ENCODE measurements around the gene CCDC122. TPM values are rescaled to one million over a fixed set of nuclear protein-coding genes. Genes with fewer than 3 reads are reported as not detected.

CCDC122 gene
- total RNA-seq, 4 donors from 2014 or later, result 2.0 to 6.0 (median 3.6) TPM

- Histone ChIP-seq H3K4me1 (no peaks in the 10 kb centered on the region), H3K4me3 (no peak overlapping the region), H3K9me3 (no peaks in the 10 kb centered on the region), H3K27me3 (no peaks in the 10 kb centered on the region), H3K27ac (no peak overlapping the region), H3K36me3 (no peaks in the 10 kb centered on the region)
- DNase-seq (ENCODE audit: low spot score in 2 of 2), result no peak
- TF ChIP-seq POLR2A (IDR thresholded peaks at IDR 0.05) (no peak), EP300 (IDR thresholded peaks at IDR 0.05) (no peak), POLR2AphosphoS5 (IDR thresholded peaks at IDR 0.05) (no peak)
- TF ChIP-seq, protein P1, sequence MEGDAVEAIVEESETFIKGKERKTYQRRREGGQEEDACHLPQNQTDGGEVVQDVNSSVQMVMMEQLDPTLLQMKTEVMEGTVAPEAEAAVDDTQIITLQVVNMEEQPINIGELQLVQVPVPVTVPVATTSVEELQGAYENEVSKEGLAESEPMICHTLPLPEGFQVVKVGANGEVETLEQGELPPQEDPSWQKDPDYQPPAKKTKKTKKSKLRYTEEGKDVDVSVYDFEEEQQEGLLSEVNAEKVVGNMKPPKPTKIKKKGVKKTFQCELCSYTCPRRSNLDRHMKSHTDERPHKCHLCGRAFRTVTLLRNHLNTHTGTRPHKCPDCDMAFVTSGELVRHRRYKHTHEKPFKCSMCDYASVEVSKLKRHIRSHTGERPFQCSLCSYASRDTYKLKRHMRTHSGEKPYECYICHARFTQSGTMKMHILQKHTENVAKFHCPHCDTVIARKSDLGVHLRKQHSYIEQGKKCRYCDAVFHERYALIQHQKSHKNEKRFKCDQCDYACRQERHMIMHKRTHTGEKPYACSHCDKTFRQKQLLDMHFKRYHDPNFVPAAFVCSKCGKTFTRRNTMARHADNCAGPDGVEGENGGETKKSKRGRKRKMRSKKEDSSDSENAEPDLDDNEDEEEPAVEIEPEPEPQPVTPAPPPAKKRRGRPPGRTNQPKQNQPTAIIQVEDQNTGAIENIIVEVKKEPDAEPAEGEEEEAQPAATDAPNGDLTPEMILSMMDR (IDR thresholded peaks at IDR 0.05), result no peak
- WGBS, result 21% methylated on average over 2 of the region's 2 CpGs
Measured at GRCh38 chr13:43916828-43917227, 37.3 kb upstream of the CCDC122 start.

GRCh38 chr13:43915451-43915850, 35.9 kb upstream of the CCDC122 start:
- H3K27ac ChIP-seq, result no peak overlapping the region
- no peaks in the 10 kb centered on the region for H3K27me3 ChIP-seq
- H3K4me3 ChIP-seq, result no peak overlapping the region
- no peaks in the 10 kb centered on the region for H3K36me3 ChIP-seq
- 81% methylated on average over 6 of the region's 6 CpGs for WGBS
- no peaks in the 10 kb centered on the region for H3K4me1 ChIP-seq
- TF ChIP-seq POLR2AphosphoS5 (IDR thresholded peaks at IDR 0.05) (no peak), POLR2A (IDR thresholded peaks at IDR 0.05) (no peak), EP300 (IDR thresholded peaks at IDR 0.05) (no peak)
- TF ChIP-seq, protein P1 (IDR thresholded peaks at IDR 0.05), result no peak
- no peaks in the 10 kb centered on the region for H3K9me3 ChIP-seq
- no peak for DNase-seq (ENCODE audit: low spot score in 2 of 2)

- Histone ChIP-seq H3K4me3 (no peak overlapping the region), H3K27me3 (no peaks in the 10 kb centered on the region), H3K36me3 (no peaks in the 10 kb centered on the region), H3K4me1 (peaks cover 4% of the 10 kb centered on the region), H3K9me3 (no peaks in the 10 kb centered on the region), H3K27ac (no peak overlapping the region)
- TF ChIP-seq POLR2A (IDR thresholded peaks at IDR 0.05) (no peak), EP300 (IDR thresholded peaks at IDR 0.05) (no peak), POLR2AphosphoS5 (IDR thresholded peaks at IDR 0.05) (no peak)
- TF ChIP-seq, protein P1 (IDR thresholded peaks at IDR 0.05), result no peak
- no peak for DNase-seq (ENCODE audit: low spot score in 2 of 2)
- WGBS, result 89% methylated on average over 3 of the region's 3 CpGs
Measured at GRCh38 chr13:43911871-43912270, 32.3 kb upstream of the CCDC122 start.

DNA sequence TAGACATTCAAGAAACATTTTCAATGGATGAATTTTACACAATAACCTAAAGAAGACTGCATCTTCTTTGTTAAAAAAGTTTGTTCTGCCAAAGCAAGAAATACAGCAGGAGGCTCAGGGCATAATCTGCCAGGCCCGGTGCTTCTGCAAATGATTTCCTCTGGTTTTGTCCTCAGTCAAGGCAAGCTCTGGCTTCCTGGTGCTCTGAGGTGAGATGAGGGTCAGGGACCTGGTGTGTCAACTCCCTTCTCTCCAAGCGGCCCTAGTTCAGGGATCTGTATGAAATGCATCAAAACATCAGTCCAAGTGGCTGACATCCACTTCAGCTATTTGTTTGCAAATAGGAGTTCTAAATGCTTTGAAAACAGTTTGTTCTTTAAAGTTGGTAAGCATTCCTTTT, 31.7 kb upstream of the CCDC122 start:
- Histone ChIP-seq H3K4me1 (peaks cover 4% of the 10 kb centered on the region), H3K27ac (no peak overlapping the region), H3K36me3 (no peaks in the 10 kb centered on the region), H3K27me3 (no peaks in the 10 kb centered on the region), H3K4me3 (no peak overlapping the region), H3K9me3 (no peaks in the 10 kb centered on the region)
- WGBS, result 74% methylated on average over 2 of the region's 2 CpGs
- TF ChIP-seq, protein P1 (IDR thresholded peaks at IDR 0.05), result no peak
- TF ChIP-seq POLR2AphosphoS5 (IDR thresholded peaks at IDR 0.05), result no peak
- no peak for TF ChIP-seq POLR2A (IDR thresholded peaks at IDR 0.05)
- TF ChIP-seq EP300 (IDR thresholded peaks at IDR 0.05), result no peak
- DNase-seq (ENCODE audit: low spot score in 2 of 2), result no peak

- no peaks in the 10 kb centered on the region for H3K9me3 ChIP-seq
- no peaks in the 10 kb centered on the region for H3K36me3 ChIP-seq
- H3K4me3 ChIP-seq, result no peak overlapping the region
- TF ChIP-seq EP300 (IDR thresholded peaks at IDR 0.05) (no peak), POLR2AphosphoS5 (IDR thresholded peaks at IDR 0.05) (no peak), POLR2A (IDR thresholded peaks at IDR 0.05) (no peak)
- TF ChIP-seq, protein P1 (IDR thresholded peaks at IDR 0.05), result no peak
- no peak for DNase-seq (ENCODE audit: low spot score in 2 of 2)
- no peak overlapping the region for H3K27ac ChIP-seq
- H3K27me3 ChIP-seq, result no peaks in the 10 kb centered on the region
- H3K4me1 ChIP-seq, result peaks cover 4% of the 10 kb centered on the region
Measured at GRCh38 chr13:43910856-43911255, 31.3 kb upstream of the CCDC122 start.

Data from suprapubic skin (tissue), 4 donors.